ENCODE results near the gene AHRR.
"Not testable (repeated sequence)": the region's sequence is repeated elsewhere in the genome, so short reads cannot be mapped to it uniquely, and the experiment has no call there.

The AHRR gene

DNA sequence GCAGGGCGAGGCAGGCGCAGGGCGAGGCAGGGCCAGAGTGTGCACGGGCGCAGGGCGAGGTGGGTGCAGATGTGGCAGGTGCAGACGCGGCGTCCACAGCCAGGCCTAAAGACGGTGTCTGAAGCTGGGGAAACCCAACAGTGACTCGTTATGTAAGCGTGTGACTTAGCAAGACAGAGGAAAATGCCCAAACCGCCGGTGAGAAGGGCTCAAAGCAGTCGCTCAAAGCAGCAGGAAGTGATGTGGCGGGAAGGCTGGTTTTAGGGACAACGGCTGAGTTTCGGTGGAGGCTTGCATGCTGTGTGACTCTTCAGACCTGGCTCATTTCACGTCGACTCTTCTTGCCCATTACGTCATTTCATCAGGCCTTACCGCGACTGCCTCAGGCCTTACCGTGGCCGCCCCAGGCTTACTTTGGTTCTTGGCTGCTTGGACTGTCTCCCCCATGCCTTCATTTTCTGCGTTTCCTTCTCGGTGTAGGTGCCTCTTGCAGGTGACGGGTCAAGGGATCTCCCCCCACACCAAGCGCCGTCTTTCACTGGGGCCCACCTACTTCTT is 71.0 kb downstream of the AHRR start:
- no peak overlapping the region for H3K27ac ChIP-seq
- no peak for TF ChIP-seq CTCF (conservative IDR thresholded peaks at IDR 0.05)

- no peak for TF ChIP-seq CTCF (conservative IDR thresholded peaks at IDR 0.05)
- no peak overlapping the region for H3K27ac ChIP-seq
Observed at GRCh38 chr5:393846-394275, 72.3 kb downstream of the AHRR start.

GRCh38 chr5:394671-395155 is 73.2 kb downstream of the AHRR start:
- no peak for TF ChIP-seq CTCF (conservative IDR thresholded peaks at IDR 0.05)
- H3K27ac ChIP-seq: no peak overlapping the region

GRCh38 chr5:395156-395920 is 73.8 kb downstream of the AHRR start:
- no peak for TF ChIP-seq CTCF (conservative IDR thresholded peaks at IDR 0.05)
- no peak overlapping the region for H3K27ac ChIP-seq

DNA sequence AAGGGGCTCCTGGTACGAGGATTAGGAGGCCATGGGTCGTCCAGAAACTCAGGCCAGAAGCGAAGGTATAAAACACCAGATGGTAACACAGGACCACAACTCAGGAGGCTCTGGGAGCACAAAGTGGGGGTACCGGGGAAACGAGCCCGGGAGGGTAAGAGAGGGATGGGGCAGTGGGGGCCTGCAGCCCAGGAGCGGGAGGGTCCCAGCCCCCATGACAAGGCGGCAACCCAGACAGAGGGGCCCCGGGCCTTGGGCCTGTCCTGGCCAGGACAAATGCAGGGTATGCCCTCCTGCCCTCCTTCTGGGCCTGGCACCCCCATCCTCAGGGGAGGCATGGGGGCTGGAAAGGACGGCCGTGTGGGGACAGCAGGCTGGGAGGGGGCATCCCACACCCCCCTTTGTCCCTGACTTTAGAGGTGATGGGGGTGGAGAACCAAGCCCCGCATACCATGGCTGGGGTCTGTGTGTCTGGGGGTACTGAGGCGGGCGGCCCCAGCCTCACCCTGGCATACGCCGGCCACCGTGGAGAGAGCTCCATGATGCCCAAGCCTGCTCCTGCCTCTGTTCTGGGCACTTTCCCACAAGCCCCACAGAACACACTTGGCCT is 74.5 kb downstream of the AHRR start:
- no peak for TF ChIP-seq CTCF (conservative IDR thresholded peaks at IDR 0.05)
- H3K27ac ChIP-seq: no peak overlapping the region

- TF ChIP-seq CTCF (conservative IDR thresholded peaks at IDR 0.05): no peak
- H3K27ac ChIP-seq: no peak overlapping the region
Observed at GRCh38 chr5:396531-396961, 75.0 kb downstream of the AHRR start.

GRCh38 chr5:398141-398474 is 76.6 kb downstream of the AHRR start:
- not testable (repeated sequence) for H3K27ac ChIP-seq
